HCT116 (cell line): Measurements from ENCODE around the gene PLCD3. TPM values are rescaled to one million over a fixed set of nuclear protein-coding genes. Genes with fewer than 3 reads are reported as not detected.

Experiments used
- ATAC-seq: fragments of 200-7000 bp; cut with Tn5 transposase; 2 replicates; pipeline ENCODE4 v1.9.1; 2020; ENCODE audit warnings: mild to moderate bottlenecking, moderate library complexity
- BruUV-seq: library from RNA; stranded (reverse); fragments of 400-500 nt; replicated peaks from 2 replicates; lab custom pipeline; 2021; lab: Mats Ljungman, UMichigan
- CTCF ChIA-PET: fragments of 300-600 bp; sonication (Branson Sonifier 250); formaldehyde crosslinking; loops from one replicate; lab custom pipeline; 2021; ENCODE audit warnings: antibody characterized with exemption; lab: Charles Lee
- POLR2A ChIA-PET: fragments of 300-600, 350-600 bp; sonication (Branson Sonifier 250); formaldehyde crosslinking; loops from one replicate; lab custom pipeline; 2021; ENCODE audit warnings: antibody characterized with exemption; lab: Charles Lee
- RAD21 ChIA-PET, 2 experiments: fragments of 300-600 bp; sonication (Branson Sonifier 250); formaldehyde crosslinking; loops; one replicate each; lab custom pipeline; 2023; ENCODE audit warnings: low total read pairs in 2 of 2; ENCODE audit not compliant: uncharacterized antibody in 2 of 2, unreplicated experiment in 2 of 2, low non-redundant PET in 1 of 2; lab: Charles Lee
- DNase-seq: peaks from one replicate; pipeline ENCODE4 v3.0.0-alpha.2; 2010; ENCODE audit warnings: low read depth, low spot score
- H2AFZ ChIP-seq: fragments of 200-600 bp; shearing (Covaris generic), sonication (generic); 2 replicates; pipeline ENCODE4 v1.6.1; 2017; ENCODE audit warnings: low read depth, mixed run types, mixed read lengths, antibody characterized with exemption, low read length; ENCODE audit not compliant: poor library complexity, severe bottlenecking
- H3K27ac ChIP-seq: 2 replicates; pipeline ENCODE4 v1.5.1; 2012; ENCODE audit warnings: low read depth, low read length
- H3K27me3 ChIP-seq: fragments of 200-600 bp; sonication (generic); 2 replicates; pipeline ENCODE4 v1.6.1; 2016; ENCODE audit warnings: mixed run types, low read length, mixed read lengths; ENCODE audit not compliant: insufficient read depth
- H3K36me3 ChIP-seq, 2 experiments: fragments of 200-500 bp in 1 of 2; fragments of 200-600 bp in 1 of 2; sonication (Bioruptor generic) in 1 of 2; sonication (generic) in 1 of 2; 2 replicates each; pipeline versions ENCODE4 v1.5.1 to v1.6.1; 2014 to 2016; ENCODE audit warnings: low read length in 2 of 2, inconsistent platforms in 1 of 2, mixed read lengths in 1 of 2, mixed run types in 1 of 2; ENCODE audit not compliant: insufficient read depth in 2 of 2, control insufficient read depth in 1 of 2
- H3K4me1 ChIP-seq, 2 experiments: fragments of 200-600 bp in 1 of 2; sonication (generic) in 1 of 2; 2 replicates each; pipeline versions ENCODE4 v1.5.1 to v1.6.1; 2012 to 2017; ENCODE audit warnings: low read length in 2 of 2, inconsistent platforms in 1 of 2, mild to moderate bottlenecking in 1 of 2, mixed read lengths in 1 of 2, mixed run types in 1 of 2, moderate library complexity in 1 of 2; ENCODE audit not compliant: insufficient read depth in 2 of 2, control insufficient read depth in 1 of 2
- H3K4me2 ChIP-seq: fragments of 200-600 bp; sonication (generic); 2 replicates; pipeline ENCODE4 v1.6.1; 2017; ENCODE audit warnings: mixed run types, low read length, mixed read lengths
- H3K4me3 ChIP-seq, 2 experiments: fragments of 200-600 bp in 1 of 2; sonication (generic) in 1 of 2; replicated peaks in 1 of 2; 2 replicates each; pipeline ENCODE4 v1.5.1; 2011 to 2016; ENCODE audit warnings: low read length in 2 of 2, control low read depth in 1 of 2, low read depth in 1 of 2, mild to moderate bottlenecking in 1 of 2, mixed read lengths in 1 of 2, mixed run types in 1 of 2
- H3K79me2 ChIP-seq: fragments of 200-600 bp; sonication (generic); 2 replicates; pipeline ENCODE4 v1.6.1; 2017; ENCODE audit warnings: mild to moderate bottlenecking, mixed run types, low read length, moderate library complexity, mixed read lengths; ENCODE audit not compliant: insufficient read depth
- H3K9ac ChIP-seq: fragments of 200-600 bp; sonication (generic); 2 replicates; pipeline ENCODE4 v1.6.1; 2016; ENCODE audit warnings: low read length, mixed read lengths
- H3K9me2 ChIP-seq: fragments of 200-600 bp; sonication (generic), shearing (Covaris generic); 2 replicates; pipeline ENCODE4 v1.6.1; 2017; ENCODE audit warnings: mixed run types, mild to moderate bottlenecking, moderate library complexity; ENCODE audit not compliant: insufficient read depth
- H3K9me3 ChIP-seq, 2 experiments: fragments of 200-500 bp in 1 of 2; fragments of 200-600 bp in 1 of 2; sonication (Bioruptor generic) in 1 of 2; sonication (generic) in 1 of 2; 2 replicates each; pipeline ENCODE4 v1.6.1; 2014 to 2017; ENCODE audit warnings: low read length in 2 of 2, mixed read lengths in 2 of 2, inconsistent platforms in 1 of 2, low read depth in 1 of 2, mild to moderate bottlenecking in 1 of 2, mixed run types in 1 of 2, moderate library complexity in 1 of 2; ENCODE audit not compliant: control insufficient read depth in 1 of 2, insufficient read depth in 1 of 2
- H4K20me1 ChIP-seq: fragments of 200-600 bp; sonication (generic), shearing (Covaris generic); 2 replicates; pipeline ENCODE4 v1.6.1; 2017; ENCODE audit warnings: mixed run types, mild to moderate bottlenecking, moderate library complexity; ENCODE audit not compliant: insufficient read depth
- CEBPB ChIP-seq: IDR thresholded peaks from 2 replicates; pipeline ENCODE4 v1.6.1; 2012; ENCODE audit warnings: low read depth
- CTCF ChIP-seq, 3 experiments: fragments of 200-600 bp in 1 of 3; sonication (generic) in 1 of 3; IDR thresholded peaks in 2 of 3; conservative IDR thresholded peaks in 1 of 3; 2 replicates each; pipeline ENCODE4 v1.5.1; 2012 to 2017; ENCODE audit warnings: low read depth in 2 of 3, low read length in 2 of 3, antibody characterized with exemption in 1 of 3, borderline replicate concordance in 1 of 3, control low read depth in 1 of 3, mild to moderate bottlenecking in 1 of 3, mixed read lengths in 1 of 3, mixed run types in 1 of 3, moderate library complexity in 1 of 3; ENCODE audit not compliant: insufficient read depth in 1 of 3
- ELF1 ChIP-seq: IDR thresholded peaks from 2 replicates; pipeline ENCODE4 v1.6.1; 2012; ENCODE audit warnings: low read depth, borderline replicate concordance
- EZH2 ChIP-seq: fragments of 200-600 bp; sonication (generic); IDR thresholded peaks from 2 replicates; pipeline ENCODE4 v1.6.1; 2017; ENCODE audit warnings: antibody characterized with exemption, mixed run types
- FOSL1 ChIP-seq: IDR thresholded peaks from 2 replicates; pipeline ENCODE4 v1.6.1; 2012; ENCODE audit warnings: low read depth
- JUND ChIP-seq: IDR thresholded peaks from 2 replicates; pipeline ENCODE4 v1.6.1; 2012
- MAX ChIP-seq: IDR thresholded peaks from 2 replicates; pipeline ENCODE4 v1.6.1; 2012
- POLR2A ChIP-seq: IDR thresholded peaks from 2 replicates; pipeline ENCODE4 v1.7.0; 2011; ENCODE audit warnings: borderline replicate concordance; ENCODE audit not compliant: insufficient read depth, insufficient read length; ENCODE audit errors: extremely low read depth
- POLR2AphosphoS5 ChIP-seq: IDR thresholded peaks from 2 replicates; pipeline ENCODE4 v1.6.1; 2011; ENCODE audit warnings: mild to moderate bottlenecking, low read depth, low read length, moderate library complexity
- RAD21 ChIP-seq: IDR thresholded peaks from 2 replicates; pipeline ENCODE4 v1.6.1; 2012; ENCODE audit warnings: low read depth, mild to moderate bottlenecking
- REST ChIP-seq: IDR thresholded peaks from 2 replicates; pipeline ENCODE4 v1.6.1; 2012; ENCODE audit warnings: low read depth
- SIN3A ChIP-seq: IDR thresholded peaks from 2 replicates; pipeline ENCODE4 v1.6.1; 2012; ENCODE audit warnings: low read depth
- SP1 ChIP-seq: IDR thresholded peaks from 2 replicates; pipeline ENCODE4 v1.6.1; 2012; ENCODE audit warnings: low read depth
- TCF7L2 ChIP-seq: IDR thresholded peaks from 2 replicates; pipeline ENCODE4 v1.7.0; 2011; ENCODE audit warnings: borderline replicate concordance, inconsistent platforms; ENCODE audit not compliant: insufficient read depth, insufficient read length; ENCODE audit errors: extremely low read depth
- ZFX ChIP-seq: fragments of 450-650 bp; IDR thresholded peaks from 2 replicates; pipeline ENCODE4 v1.6.1; 2017
- intact Hi-C: fragments of 100-400 bp; cut with micrococcal nuclease; formaldehyde crosslinking; loops from 2 replicates; pipeline ENCODE4 v1.10.0; 2022
- total RNA-seq: library from RNA; stranded (reverse); gene quantifications from one replicate; pipeline ENCODE4 v1.2.1, GENCODE V29; 2021; ENCODE audit not compliant: unreplicated experiment
- TF ChIP-seq, protein P1 (sequence below): IDR thresholded peaks from 2 replicates; pipeline ENCODE4 v1.6.1; 2011; ENCODE audit warnings: mild to moderate bottlenecking, low read length, moderate library complexity; ENCODE audit not compliant: insufficient replicate concordance; ENCODE audit errors: extremely low read depth
- TF ChIP-seq, protein P2 (sequence below): IDR thresholded peaks from 2 replicates; pipeline ENCODE4 v1.6.1; 2012

Gene PLCD3
- total RNA-seq, 1 experiment from 2014 or later, result 197 TPM

- Histone ChIP-seq H3K27me3 (no peaks in the 10 kb centered on the region), H3K27ac (no peak overlapping the region)
- TF ChIP-seq TCF7L2 (no peak), REST (no peak), RAD21 (no peak), MAX (no peak), POLR2A (no peak), FOSL1 (no peak), SP1 (no peak), CTCF (IDR thresholded peaks at IDR 0.05 in 2 of 3, conservative IDR thresholded peaks at IDR 0.05 in 1 of 3; ENCODE audit: borderline replicate concordance in 1 of 3, insufficient read depth in 1 of 3, low read depth in 2 of 3, low read length in 2 of 3) (no peak), ZFX (no peak), ELF1 (no peak), CEBPB (no peak), POLR2AphosphoS5 (no peak), SIN3A (no peak), EZH2 (no peak), JUND (no peak)
- TF ChIP-seq, protein P1, sequence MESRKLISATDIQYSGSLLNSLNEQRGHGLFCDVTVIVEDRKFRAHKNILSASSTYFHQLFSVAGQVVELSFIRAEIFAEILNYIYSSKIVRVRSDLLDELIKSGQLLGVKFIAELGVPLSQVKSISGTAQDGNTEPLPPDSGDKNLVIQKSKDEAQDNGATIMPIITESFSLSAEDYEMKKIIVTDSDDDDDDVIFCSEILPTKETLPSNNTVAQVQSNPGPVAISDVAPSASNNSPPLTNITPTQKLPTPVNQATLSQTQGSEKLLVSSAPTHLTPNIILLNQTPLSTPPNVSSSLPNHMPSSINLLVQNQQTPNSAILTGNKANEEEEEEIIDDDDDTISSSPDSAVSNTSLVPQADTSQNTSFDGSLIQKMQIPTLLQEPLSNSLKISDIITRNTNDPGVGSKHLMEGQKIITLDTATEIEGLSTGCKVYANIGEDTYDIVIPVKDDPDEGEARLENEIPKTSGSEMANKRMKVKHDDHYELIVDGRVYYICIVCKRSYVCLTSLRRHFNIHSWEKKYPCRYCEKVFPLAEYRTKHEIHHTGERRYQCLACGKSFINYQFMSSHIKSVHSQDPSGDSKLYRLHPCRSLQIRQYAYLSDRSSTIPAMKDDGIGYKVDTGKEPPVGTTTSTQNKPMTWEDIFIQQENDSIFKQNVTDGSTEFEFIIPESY, result no peak
- TF ChIP-seq, protein P2, sequence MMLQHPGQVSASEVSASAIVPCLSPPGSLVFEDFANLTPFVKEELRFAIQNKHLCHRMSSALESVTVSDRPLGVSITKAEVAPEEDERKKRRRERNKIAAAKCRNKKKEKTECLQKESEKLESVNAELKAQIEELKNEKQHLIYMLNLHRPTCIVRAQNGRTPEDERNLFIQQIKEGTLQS, result no peak
- TF ChIP-seq, all 23 proteins: peak for 0
- no TSS peak for BruUV-seq
- Histone ChIP-seq H3K9me2 (no peaks in the 10 kb centered on the region), H3K9me3 (no peaks in the 10 kb centered on the region), H3K4me2 (no peak overlapping the region), H4K20me1 (no peaks in the 10 kb centered on the region), H3K4me1 (peaks cover 3 to 19% of the 10 kb centered on the region in 2 experiments), H3K36me3 (peaks cover 41 to 57% of the 10 kb centered on the region in 2 experiments), H3K79me2 (peaks cover 23% of the 10 kb centered on the region), H3K4me3 (no peak overlapping the region), H2AFZ (no peak overlapping the region), H3K9ac (no peak overlapping the region)
- no peak for ATAC-seq
- ChIA-PET RAD21 (no interaction called here), POLR2A (no interaction called here), CTCF (interaction anchor here (0.6 to 1.1 kb wide), 2 partner anchors 37 to 38 kb away, joined by 3 read pairs; partner anchors contain the start of gene ACBD4)
- intact Hi-C loops, result loop anchor here (1.0 to 10.0 kb wide), 2 partner anchors 36 to 322 kb away; no protein-coding TSS in a partner anchor
- DNase-seq, result no peak
These were observed 35.4 kb downstream of the PLCD3 start for GRCh38 chr17:45096926-45097325.
